GM19452 (cell line): ENCODE measurements around the gene NSD1.
A peak's percentile ranks its signal among the peaks of the same experiment; 100 is the strongest.
"Not testable (repeated sequence)": the region's sequence is repeated elsewhere in the genome, so short reads cannot be mapped to it uniquely, and the experiment has no call there.

Experiments
- ATAC-seq: cut with Tn5 transposase; IDR thresholded peaks from one replicate; pipeline ENCODE4 v1.9.1; 2021; ENCODE audit not compliant: unreplicated experiment

Gene NSD1

DNA sequence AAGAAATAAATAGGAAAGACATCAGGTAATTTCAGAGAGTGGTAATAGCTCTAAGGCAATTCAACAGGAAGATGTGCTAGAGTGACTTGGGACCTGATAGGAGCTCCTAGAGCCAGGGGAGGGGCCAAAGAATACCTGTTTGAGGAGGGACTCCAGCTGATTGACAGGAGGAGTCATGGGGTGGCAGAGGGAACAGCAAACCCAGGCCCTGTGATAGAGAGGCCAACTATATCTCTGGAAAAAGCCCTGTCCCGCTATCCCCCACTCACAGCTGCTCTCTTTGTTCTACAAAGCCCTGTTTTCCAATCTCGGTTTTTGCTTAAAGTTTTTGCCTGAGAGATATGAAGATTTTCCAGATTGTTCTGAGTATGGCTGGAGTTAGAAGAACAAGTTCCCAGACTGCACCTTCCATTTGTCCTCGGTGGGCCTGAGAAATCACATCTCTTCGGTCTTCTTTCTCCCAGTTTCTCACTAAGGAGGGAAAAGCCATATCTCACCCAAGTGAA lies 9.0 kb upstream of the NSD1 start:
- ATAC-seq: no peak

DNA sequence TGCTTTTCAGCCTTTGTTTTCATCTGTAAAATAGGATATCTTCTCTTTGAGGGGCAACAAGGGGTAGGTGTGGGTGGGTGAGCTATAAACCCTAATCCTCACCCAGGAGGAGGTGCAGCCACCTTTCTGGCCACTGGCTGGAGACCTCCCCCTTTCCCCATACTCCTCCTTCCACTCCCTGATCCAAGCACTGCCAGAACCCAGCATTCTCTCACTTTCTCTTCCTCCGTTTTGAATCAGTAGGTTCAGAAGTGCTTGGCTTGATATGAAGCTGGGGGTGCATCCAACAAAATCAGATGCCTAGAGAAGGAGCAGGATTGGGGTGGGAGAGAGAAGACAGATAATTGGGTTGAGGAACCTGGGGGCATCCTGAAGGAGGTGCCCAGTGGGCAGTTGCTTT lies 6.8 kb upstream of the NSD1 start:
- no peak for ATAC-seq

DNA sequence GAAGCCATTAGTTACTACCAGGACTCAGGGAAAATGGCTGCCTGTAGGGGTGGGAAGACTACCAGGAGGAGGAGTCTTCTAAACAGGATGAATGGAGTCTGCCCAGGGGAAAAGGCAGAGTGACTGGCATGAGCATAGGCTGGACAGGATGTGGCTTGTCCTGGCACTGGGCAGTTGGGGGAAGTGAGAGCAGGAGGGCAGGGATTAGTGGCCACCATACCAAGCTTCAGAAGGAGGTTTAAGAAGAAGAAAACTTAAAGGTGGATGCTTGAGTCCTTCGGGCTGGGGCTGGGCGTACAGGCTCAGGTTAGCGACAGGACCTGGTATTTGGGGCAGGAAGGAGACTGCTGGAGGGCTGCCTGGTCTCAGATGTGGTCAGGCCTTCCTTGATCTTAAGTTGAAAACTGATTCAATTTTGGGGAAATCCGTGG lies 5.0 kb upstream of the NSD1 start:
- no peak for ATAC-seq

DNA sequence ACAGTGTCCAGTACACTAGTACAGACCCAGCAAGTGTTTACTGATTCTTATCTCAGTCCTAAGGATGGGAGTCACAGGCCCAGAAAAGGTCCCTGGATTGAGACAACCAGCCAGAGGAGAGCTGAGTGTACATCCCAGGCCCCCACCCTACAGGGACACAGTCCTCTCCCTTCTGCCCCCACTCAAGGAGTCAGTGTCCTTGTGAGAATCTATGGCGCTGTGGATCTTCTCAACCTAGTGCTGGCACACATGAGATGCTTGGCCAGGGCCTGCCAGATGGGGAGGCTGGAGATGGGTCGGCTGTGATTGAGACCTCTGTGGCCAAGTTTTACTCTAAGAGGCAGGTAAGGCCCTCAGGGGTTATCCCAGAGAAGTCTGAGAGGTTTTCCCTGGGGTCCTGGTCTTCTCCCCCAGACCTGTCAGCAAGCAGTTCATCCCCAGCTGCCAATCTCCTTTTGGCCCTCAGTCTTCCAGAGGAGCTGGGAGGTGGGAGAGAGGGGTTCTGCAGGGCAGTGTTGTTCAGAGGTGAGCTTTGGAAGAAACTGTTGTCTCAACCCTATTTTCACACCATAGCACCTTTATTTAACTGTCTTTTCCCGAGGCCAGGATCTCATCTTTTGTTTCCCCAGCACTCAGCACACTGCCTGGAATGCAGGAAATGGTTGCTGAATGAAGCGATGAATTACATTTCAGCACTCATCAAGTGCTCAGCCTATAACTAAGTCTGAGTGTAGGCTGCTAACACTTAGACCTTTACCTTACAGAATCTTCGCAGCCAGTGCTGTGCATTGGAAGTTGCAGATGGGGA lies 3.2 kb upstream of the NSD1 start:
- no peak for ATAC-seq

DNA sequence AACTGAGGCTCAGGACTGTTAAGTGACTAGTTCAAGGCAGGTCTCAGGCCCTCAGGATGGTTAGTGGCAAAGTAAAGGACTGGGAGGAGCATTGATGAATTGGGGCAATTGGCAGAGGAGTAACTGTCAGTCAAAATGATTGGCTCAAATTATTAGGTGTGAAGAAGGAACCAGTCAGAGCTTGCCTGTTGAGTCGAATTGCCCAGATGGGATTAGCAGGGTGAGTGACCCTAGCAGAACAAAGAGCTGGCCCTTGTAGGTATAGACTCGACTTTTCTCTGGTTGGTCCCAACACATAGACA lies 2.6 kb upstream of the NSD1 start:
- ATAC-seq: no peak

DNA sequence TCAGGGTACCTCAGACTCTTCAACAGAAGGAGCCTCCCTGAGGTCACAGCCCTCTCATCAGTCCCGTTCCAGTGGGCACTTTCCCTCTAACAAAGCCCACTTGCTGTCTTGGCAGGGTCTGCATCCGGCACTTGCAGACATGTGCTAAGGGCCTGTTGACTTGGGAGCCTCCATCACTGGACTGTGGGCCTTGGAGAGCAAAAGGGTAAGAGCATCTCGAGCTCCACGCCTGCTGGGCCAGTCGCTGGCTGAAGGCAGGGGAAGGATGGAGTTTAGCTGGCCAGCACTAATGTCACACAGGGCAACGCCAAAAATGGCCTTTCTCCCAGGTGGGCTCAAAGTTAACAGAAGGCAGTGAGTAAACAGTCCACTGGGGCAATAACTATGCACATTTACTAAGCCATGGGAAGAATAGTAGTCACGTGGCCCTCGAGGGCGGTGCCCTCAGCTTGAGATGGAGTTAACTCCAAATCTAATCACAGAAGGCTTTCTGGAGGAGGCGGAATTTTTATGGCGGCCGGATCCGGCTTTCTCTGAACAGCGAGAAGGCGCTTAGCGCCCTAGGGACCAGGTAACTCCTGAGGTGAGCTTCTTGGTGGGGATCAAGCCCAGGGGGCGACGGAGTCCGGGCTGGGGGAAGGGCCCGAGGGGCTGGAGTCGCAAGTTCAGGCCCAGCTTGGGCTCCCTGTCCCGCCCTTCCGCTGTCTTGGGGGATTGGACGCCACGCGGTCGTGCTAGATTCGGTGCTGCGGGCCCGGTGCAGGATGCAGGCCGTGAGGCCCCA lies 2.0 kb upstream of the NSD1 start:
- ATAC-seq: no peak

DNA sequence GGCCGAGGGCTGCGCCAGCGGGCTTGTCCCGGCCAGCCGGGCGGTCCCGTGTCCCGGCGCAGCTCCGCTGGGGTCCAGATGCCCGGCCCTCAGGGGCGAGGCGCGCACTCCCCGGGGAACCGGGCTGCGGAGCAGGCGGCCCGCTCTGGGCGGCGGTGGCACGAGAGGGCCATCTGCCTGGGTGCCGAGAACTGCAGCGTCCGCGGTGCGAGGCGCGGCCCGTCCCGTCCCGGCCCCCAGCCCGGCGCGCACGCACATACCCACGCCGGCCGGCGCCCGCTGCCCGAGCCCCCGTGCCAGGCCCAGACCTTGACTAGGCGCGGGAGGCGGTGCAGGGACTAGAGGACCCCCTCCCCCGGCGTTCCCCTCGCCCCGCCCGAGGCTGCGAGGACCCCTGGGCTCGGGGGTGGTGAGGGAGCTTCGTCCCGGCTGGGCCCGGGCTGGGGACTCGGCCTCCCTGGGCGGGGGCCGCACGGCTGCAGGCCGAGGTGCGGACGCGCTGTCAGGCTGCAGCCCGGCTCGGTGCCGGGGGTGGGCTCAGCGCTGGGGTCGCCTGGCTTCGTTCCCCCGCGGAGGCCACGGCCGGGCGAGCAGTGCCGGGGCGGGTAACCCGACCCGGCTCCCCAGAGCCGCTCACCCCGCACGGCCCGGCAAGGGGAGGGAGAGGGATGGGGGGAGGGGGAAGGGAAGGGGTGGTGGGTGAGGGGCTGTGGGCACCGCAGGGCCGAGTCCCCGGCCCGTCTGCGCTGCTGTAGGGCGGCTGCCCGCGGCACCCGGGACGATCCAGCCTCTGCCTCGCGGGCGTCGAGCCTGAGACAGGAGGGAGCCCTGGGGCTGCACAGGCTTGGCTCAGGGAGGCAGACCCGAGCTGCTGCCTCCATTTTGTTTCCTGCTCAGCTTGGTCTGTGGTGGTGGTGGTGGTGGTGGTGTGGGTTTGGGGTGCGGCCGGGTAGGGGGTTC lies 1.2 kb upstream of the NSD1 start:
- ATAC-seq: peak; percentile 2

DNA sequence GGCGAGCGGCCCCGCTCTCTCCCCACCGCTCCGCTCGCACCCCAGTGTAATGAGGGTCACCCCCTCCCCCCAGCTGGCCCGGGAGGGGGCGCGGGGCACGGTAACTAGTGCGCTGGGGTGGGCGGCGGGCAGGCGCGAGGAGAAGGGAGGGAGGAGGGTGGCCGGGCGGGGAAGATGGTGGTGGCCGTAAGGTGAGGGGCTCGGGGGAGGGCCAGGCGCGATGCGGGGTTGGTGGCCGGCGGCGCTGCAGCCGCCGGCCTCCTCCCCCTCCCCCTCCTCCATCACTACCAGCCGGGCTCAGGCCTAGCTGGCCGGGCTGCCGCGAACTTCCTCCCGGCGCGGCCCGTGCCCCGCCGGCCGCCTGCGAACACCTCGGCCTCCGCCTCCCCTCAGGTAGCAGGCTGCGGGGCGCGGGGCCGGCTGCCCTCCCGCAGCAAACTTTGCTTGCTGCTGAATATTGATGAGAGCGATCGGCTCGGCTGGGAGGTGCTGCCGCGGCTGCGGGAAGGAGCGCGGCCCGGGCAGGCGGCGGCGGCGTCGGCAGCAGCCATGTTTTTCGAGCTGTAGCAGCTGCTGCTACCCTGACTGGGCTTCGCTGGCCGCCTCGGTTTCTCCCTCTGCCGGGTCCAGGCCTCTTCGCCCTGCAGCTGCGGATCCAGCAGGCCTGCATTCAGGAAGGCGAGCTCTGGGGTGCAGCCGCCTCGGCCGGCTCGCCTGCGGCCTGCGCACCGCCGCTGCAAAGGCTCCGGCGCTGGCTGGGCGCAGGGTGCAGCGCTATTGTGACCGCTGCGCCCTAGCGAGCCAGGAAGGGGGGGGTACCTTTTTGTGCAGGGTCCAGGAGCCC lies 502 bp downstream of the NSD1 start:
- peak; percentile 31 for ATAC-seq

DNA sequence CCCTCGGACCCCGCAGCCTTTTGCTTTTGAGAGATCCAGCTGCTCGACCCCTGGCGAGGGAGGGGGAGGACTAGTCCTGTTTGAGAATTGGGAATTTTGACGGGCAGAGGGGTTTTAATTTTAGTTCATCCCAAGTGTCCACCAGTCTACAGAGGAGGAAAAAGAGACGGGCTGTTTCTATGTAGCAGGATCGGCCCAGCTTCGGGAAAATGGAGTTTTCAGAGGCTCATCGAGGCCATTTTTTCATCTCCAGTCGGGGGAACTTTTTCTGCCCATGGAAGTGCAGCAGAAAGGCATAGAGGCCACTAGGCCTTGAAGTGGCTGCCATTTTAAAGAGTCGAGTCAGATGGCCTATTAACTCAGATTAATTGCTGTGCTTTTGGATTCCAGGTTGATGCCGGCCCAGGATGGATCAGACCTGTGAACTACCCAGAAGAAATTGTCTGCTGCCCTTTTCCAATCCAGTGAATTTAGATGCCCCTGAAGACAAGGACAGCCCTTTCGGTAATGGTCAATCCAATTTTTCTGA lies 1.2 kb downstream of the NSD1 start:
- no peak for ATAC-seq

DNA sequence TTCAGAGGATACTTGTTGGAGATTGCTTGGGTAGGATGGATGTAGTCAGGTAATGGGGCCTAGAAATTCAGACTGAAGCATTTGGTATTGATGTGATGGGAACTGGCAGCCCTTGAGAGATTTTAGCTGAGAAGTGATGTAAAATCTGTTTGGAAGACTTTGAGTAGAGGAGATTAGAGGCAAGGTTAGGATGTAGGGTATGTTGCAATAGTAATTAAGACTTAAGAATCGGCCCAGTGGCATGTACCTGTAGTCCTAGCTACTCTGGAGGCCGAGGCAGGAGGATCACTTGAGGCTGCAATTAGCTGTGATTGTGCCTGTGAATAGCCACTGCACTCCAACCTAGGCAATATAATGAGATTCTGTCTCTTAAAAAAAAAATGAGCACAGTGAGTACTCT lies 6.7 kb downstream of the NSD1 start:
- no peak for ATAC-seq

DNA sequence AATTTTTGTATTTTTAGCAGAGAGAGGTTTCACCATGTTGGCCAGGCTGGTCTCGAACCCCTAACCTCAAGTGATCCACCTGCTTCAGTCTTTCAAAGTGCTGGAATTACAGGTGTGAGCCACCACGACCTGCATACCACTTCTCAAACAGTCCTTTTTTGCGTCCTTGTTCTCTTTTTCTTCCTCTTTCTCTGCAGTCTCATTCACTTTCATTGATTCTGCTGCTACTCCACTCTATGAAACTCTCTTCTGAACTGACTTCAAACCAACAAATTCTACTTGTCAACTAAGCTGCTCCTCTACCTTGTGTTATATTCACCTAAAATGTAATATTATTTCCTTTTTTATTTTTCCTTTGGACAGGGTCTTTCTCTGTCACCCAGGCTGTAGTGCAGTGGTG lies 7.9 kb downstream of the NSD1 start:
- no peak for ATAC-seq

DNA sequence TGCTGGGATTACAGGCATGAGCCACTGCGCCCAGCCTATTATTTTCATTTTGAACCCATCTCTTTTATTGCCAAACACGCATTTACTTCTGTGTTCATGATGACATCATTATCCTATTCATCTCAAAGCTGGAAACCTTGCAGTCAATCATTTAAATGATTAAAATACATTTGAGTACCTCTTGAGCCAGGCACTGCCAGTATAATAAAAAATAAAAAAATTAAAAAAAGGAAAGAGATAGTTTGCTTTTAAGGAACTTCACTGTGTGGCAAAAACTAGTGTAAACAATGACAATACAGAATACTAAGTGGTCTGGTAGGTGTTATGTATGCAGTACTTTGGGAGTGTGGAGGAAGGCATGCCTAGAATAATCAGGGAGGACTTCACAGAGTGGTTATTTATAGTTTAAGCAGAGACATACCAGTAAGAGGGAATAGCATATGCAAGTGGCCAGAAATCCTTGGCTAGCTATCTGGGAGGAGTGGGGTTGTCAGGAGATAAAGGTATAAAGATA lies 8.6 kb downstream of the NSD1 start:
- no peak for ATAC-seq

DNA sequence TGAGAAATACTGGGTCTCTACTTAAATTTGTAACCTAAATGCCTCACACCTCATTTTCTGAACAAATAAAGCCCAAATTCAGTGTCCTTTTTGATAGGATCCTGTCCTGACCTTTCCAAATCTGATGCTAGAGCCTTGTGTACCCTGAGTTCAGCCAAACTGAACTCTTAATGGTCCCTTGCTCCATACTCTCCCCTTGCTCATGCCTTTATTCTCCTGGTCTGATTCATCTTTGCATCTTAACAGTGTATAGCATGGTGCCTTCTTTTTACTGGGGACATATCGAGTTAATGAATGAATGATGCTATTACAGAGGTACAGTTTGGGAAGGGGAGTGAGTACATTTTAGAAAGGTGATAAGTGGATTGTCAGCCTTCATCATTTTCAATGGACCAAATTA lies 9.2 kb downstream of the NSD1 start:
- no peak for ATAC-seq

DNA sequence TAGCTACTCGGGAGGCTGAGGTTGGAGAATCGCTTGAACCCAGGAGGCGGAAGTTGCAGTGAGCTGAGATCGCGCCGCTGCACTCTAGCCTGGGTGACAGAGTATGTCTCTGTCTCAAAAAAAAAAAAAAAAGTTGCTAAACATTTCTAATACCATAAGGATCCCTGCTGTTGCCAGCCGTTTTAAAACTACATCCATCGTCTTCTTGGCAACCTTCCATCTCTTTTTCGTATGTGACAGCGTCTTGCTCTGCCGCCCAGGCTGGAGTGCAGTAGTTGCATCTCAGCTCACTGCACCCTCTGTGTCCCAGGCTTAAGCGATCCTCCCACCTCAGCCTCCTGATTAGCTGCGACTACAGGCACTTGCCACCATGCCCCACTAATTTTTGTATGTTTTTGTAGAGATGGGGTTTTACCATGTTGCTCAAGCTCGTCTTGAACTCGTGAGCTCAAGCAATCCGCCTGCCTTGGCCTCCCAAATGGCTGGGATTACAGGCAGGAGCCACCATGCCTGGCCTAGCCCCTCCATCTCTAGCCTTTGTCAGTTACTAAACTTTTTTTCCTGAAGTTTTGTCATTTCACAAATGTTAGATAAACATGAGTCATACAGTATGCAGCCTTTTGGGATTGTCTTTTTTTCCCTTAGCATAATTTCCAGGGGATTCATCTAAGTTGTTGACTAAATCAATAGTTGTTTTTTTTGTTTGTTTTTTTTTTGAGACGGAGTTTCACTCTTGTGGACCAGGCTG lies 13.5 kb downstream of the NSD1 start:
- ATAC-seq: no peak

DNA sequence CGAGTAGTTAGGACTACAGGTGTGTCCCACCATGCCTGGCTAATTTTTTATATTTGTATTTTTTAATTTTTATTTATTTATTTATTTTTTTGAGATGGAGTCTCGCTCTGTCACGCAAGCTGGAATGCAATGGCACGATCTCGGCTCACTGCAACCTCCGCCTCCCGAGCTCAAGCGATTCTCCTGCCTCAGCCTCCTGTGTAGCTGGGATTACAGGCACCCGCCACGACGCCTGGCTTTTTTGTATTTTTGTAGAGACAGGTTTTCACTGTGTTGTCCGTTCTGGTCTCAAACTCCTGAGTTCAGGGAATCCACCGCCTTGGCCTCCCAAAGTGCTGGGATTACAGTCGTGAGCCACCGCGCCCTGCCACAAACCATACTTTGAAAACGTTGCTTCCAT lies 16.5 kb downstream of the NSD1 start:
- ATAC-seq: not testable (repeated sequence)

DNA sequence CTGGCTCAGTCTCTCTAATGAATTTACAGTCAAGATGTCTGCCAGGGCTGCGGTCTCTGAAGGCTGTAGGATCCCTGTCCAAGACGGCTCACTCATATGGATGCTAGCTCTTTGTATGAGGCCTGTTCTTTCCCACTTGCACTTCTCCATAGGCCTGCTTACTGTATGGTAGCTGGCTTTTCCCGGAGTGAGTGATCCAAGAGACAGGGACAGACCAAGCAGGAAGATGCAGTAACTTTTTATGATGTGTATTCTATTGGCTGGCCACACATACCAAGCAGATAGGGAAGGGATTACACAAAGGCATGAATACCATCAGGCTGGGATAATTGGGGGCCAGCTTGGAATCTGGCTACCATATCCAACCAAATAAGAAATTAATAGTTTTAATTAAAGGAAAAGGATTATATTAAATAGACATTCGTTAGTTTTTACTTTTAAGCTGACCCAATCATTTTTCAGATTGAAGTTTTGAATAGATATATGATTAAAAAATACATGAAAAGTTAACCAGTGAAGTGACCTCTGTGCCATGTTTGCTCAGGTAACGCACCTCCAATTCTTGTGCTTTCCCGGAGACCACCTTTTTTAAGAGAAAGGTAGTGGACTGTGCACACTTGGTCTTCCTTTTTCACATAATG lies 20.6 kb downstream of the NSD1 start:
- no peak for ATAC-seq

DNA sequence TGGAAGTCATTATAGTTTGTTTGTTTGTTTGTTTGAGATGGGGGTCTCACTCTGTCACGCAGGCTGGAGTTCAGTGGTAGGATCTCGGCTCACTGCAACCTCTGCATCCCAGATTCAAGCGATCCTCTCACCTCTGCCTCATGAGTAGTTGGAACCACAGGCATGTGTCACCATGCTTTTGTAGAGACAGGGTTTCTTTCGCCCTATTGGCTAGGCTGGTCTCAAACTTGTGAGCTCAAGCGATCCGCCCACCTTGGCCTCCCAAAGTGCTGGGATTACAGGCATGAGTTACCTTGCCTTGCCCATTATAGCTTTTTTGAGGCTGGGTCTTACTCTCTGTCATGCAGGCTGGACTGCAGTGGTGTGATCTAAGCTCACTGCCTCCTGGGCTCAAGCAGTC lies 28.8 kb downstream of the NSD1 start:
- ATAC-seq: no peak

DNA sequence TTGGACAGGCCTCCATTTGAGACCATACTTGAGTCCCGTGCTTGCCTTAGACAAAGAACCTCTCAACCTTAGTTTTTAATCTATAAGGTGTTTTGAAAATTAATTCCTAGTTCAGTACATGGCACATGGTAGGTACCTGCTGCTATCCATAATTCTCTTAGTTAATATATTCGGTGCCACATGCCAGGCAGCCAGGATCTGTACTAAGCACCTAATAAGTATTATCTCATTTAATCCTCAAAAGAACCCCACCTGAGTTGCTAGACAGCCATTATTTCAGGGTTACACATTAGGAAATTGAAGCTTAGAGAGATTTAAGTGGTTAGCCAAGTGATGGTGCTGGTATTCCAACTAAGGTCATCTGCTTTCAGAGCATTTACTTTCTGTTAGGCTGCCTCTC lies 29.9 kb downstream of the NSD1 start:
- ATAC-seq: no peak

DNA sequence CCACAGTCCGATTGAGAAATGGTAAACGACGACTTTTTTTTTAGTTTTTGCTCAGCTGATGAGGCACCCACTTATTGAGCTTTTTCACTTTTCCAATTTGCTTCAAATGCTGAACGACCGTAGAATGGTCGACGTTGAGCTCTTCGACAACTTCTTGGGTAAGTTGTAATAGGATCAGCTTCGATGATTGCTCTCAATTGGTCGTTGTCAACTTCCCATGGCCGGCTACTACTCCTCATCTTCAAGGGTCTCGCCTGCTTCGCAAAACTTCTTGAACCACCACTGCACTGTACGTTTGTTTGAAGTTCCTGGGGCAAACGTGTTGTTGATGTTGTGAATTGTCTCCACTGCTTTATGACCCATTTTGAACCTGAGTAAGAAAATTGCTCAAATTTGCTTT lies 35.7 kb downstream of the NSD1 start:
- ATAC-seq: no peak
